ENCODE results near the gene TMSB10. TPM values are rescaled to one million over a fixed set of nuclear protein-coding genes. Genes with fewer than 3 reads are reported as not detected.
A peak's percentile ranks its signal among the peaks of the same experiment; 100 is the strongest.

The TMSB10 gene
- total and polyA plus RNA-seq, 2 of the 13 experiments (the other 11 are each of a cell fraction or from before 2014, with no cell fraction given) = 665 to 708 TPM

DNA sequence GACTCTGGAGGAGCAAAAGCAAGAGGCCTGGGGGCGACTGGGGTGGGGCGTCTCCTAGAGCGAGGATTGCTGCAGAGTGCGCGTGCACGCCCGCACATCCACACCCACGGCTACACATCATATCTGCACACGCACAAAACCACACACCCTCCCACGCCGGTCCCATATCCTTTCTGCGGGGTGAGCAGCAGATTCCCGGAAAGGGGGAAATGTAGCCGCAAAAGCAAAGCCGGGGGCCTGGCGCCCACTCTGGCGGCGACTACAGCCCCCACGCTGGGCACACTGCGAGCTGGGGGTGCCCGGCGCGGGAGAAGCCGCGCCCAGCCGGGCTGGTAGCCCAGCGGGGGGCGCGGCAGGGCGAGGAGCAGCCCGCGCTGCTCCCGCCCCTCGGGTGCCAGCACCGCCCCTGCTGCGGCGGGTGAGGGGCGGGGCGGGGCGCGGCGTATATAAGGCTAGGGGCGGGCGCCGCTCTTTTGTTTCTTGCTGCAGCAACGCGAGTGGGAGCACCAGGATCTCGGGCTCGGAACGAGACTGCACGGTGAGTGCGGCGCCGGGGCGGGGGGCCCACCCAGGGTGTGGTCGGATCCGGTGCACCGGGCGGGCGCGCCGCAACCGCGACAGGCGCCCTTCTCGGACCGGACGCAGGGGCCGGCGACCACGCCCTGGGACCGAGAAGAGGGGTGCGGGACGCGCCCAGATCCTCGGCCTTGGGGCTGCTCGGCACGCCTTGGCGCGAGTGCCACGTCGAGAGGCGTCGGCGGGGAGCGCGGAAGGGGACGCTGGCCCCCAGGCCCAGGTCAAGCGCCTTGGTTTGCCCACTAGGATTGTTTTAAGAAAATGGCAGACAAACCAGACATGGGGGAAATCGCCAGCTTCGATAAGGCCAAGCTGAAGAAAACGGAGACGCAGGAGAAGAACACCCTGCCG, at the start of gene TMSB10 (continued):
- TF ChIP-seq HOXA5 (CRISPR knock-in tag; IDR thresholded peaks at IDR 0.05) (no peak; the same call in 1 of the 2 replicates), DR1 (CRISPR knock-in tag; IDR thresholded peaks at IDR 0.05) (peak; percentile 91), ZNF468 (CRISPR knock-in tag; IDR thresholded peaks at IDR 0.05) (peak; percentile 91), ZNF598 (CRISPR knock-in tag; IDR thresholded peaks at IDR 0.05; ENCODE audit: borderline replicate concordance) (peak; percentile 72; the same call in 1 of the 2 replicates), NKX3-1 (CRISPR knock-in tag; IDR thresholded peaks at IDR 0.05) (peak; percentile 94), CAMTA2 (CRISPR knock-in tag; IDR thresholded peaks at IDR 0.05; ENCODE audit: borderline replicate concordance) (peak; percentile 74), STAT5B (CRISPR knock-in tag; IDR thresholded peaks at IDR 0.05) (peak; percentile 51; the same call in 1 of the 2 replicates), TP53 (CRISPR knock-in tag; conservative IDR thresholded peaks at IDR 0.05) (0 out of 2 replicates have a peak, but pooled peaks have one; percentile 60), ZZZ3 (CRISPR knock-in tag; IDR thresholded peaks at IDR 0.05; ENCODE audit: borderline replicate concordance) (no peak; the same call in 1 of the 2 replicates), ZNF75D (CRISPR knock-in tag; IDR thresholded peaks at IDR 0.05; ENCODE audit: borderline replicate concordance) (no peak), GATA4 (IDR thresholded peaks at IDR 0.05; ENCODE audit: borderline replicate concordance, low read depth) (peak; percentile 85; the same call in 1 of the 2 replicates), NCOR1 (IDR thresholded peaks at IDR 0.05; ENCODE audit: borderline replicate concordance, low read length) (no peak), PAX8 (CRISPR knock-in tag; IDR thresholded peaks at IDR 0.05; ENCODE audit: borderline replicate concordance) (no peak), ZFP62 (CRISPR knock-in tag; IDR thresholded peaks at IDR 0.05) (no peak), RBAK (CRISPR knock-in tag; IDR thresholded peaks at IDR 0.05) (no peak), NFATC3 (CRISPR knock-in tag; IDR thresholded peaks at IDR 0.05) (no peak), ZNF296 (CRISPR knock-in tag; conservative IDR thresholded peaks at IDR 0.05) (0 out of 2 replicates have a peak, but pooled peaks have one; percentile 17), SNRNP70 (IDR thresholded peaks at IDR 0.05; ENCODE audit: low read depth, low read length) (no peak), ZNF138 (CRISPR knock-in tag; IDR thresholded peaks at IDR 0.05; ENCODE audit: low read depth) (no peak), NR2F6 (IDR thresholded peaks at IDR 0.05) (no peak), NR2F6 (CRISPR knock-in tag; IDR thresholded peaks at IDR 0.05) (no peak), SALL2 (CRISPR knock-in tag; IDR thresholded peaks at IDR 0.05) (peak; percentile 92)
- TF ChIP-seq, protein P1, sequence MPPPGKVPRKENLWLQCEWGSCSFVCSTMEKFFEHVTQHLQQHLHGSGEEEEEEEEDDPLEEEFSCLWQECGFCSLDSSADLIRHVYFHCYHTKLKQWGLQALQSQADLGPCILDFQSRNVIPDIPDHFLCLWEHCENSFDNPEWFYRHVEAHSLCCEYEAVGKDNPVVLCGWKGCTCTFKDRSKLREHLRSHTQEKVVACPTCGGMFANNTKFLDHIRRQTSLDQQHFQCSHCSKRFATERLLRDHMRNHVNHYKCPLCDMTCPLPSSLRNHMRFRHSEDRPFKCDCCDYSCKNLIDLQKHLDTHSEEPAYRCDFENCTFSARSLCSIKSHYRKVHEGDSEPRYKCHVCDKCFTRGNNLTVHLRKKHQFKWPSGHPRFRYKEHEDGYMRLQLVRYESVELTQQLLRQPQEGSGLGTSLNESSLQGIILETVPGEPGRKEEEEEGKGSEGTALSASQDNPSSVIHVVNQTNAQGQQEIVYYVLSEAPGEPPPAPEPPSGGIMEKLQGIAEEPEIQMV (CRISPR knock-in tag; IDR thresholded peaks at IDR 0.05; ENCODE audit: low read depth) = peak; percentile 94
- TF ChIP-seq, protein P2, sequence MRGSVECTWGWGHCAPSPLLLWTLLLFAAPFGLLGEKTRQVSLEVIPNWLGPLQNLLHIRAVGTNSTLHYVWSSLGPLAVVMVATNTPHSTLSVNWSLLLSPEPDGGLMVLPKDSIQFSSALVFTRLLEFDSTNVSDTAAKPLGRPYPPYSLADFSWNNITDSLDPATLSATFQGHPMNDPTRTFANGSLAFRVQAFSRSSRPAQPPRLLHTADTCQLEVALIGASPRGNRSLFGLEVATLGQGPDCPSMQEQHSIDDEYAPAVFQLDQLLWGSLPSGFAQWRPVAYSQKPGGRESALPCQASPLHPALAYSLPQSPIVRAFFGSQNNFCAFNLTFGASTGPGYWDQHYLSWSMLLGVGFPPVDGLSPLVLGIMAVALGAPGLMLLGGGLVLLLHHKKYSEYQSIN (CRISPR knock-in tag; IDR thresholded peaks at IDR 0.05; ENCODE audit: borderline replicate concordance) = no peak
- TF ChIP-seq, protein P3, sequence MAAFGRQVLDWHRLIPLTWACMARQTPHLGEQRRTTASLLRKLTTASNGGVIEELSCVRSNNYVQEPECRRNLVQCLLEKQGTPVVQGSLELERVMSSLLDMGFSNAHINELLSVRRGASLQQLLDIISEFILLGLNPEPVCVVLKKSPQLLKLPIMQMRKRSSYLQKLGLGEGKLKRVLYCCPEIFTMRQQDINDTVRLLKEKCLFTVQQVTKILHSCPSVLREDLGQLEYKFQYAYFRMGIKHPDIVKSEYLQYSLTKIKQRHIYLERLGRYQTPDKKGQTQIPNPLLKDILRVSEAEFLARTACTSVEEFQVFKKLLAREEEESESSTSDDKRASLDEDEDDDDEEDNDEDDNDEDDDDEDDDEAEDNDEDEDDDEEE (CRISPR knock-in tag; IDR thresholded peaks at IDR 0.05) = peak; percentile 77; the same call in 1 of the 2 replicates
- TF ChIP-seq, protein P4, sequence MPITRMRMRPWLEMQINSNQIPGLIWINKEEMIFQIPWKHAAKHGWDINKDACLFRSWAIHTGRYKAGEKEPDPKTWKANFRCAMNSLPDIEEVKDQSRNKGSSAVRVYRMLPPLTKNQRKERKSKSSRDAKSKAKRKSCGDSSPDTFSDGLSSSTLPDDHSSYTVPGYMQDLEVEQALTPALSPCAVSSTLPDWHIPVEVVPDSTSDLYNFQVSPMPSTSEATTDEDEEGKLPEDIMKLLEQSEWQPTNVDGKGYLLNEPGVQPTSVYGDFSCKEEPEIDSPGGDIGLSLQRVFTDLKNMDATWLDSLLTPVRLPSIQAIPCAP (CRISPR knock-in tag; IDR thresholded peaks at IDR 0.05; ENCODE audit: low read depth) = peak; percentile 72; the same call in 1 of the 2 replicates

All from HepG2 (cell line).